SH-SY5Y (cell line): ENCODE measurements around the gene UCP2.

Source experiments
- GATA2 ChIP-seq: IDR thresholded peaks from 2 replicates; pipeline ENCODE4 v1.6.1; 2011; ENCODE audit warnings: mild to moderate bottlenecking, low read depth, low read length
- GATA3 ChIP-seq: IDR thresholded peaks from 2 replicates; pipeline ENCODE4 v1.6.1; 2011; ENCODE audit warnings: low read depth, mild to moderate bottlenecking, low read length, moderate library complexity

The UCP2 gene

DNA sequence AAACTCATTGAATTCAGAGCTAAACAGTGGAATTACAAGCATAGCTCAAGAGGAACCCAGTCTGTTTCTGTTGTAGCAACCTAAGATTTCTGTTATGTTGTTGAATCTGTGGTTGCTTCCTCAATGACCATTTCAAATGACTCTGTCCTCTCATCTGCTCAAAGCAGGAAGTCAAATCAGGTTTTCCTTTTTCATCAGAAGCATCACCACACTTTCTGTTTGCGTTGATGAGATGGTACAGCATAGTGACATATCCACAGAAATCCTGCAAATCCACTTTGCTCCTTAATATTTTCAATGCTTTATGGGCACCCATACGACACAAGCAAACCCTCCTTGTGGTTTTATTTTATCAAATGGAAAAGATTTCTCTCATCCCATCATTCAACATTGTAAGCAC is 12.6 kb upstream of the UCP2 start:
- TF ChIP-seq GATA2 (no peak), GATA3 (no peak)

DNA sequence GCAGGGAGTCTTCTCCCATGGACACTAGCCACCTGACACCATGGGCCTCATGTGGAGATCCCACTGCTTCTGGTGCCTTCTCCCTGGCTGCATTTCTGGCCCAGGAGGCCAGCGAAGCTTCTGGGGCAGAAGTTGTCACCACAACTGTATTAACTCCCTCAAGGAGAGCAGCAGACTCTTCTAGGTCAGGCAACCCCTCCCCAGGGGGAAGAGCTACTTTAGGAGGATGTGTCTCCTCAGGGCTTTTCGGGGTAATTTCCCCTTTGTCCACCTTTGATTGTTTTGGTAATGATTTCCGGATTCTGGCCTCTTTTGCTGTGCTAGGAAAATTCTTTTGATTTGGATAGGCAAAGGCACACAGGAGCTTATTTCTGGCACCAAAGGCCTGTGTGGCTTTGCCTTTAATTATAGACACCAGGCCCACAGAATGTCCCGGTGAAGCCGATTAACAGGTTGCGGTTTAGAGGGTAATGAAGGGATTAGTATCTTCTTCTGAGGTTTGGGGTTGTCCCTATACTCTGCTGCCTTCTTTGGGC is 8.9 kb upstream of the UCP2 start:
- no peak for TF ChIP-seq GATA3
- no peak for TF ChIP-seq GATA2

DNA sequence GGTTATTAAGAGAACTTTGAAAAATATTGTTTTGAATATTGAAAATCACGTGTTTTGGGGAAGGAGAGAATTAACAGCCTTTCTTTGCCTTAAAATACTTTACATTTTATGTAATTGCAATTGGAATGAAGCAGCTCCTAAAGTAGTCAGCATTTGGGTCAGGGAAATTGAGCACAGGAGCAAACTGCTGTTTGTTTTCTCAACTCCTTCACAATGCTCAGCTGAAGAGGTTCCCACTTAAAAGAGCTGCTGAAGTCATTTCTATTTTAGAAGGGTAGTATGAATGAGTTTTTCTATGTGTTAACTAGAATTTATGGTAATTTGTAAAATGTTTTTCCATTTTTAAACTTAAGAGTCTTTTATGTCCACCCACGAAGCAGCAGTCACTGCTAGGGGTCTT is 8.1 kb upstream of the UCP2 start:
- TF ChIP-seq GATA2: no peak
- TF ChIP-seq GATA3: no peak

DNA sequence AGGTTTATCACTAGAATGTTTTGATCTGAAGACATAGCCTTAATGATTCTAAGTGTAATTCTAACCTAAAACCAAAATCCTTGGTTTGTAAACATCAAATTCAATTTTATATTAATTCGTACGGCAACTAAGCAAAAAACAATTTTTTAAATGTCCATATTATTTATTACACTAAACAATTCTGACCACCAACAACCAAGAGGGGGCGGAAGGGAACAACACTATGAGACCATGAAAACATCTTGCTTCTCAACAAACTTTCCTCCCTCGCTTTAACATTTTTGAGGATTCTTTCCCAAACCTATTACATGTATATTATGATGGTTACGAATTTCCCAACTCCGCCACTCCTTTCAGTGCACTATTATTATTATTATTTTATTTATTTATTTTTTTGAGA is 6.5 kb upstream of the UCP2 start:
- no peak for TF ChIP-seq GATA2
- no peak for TF ChIP-seq GATA3

DNA sequence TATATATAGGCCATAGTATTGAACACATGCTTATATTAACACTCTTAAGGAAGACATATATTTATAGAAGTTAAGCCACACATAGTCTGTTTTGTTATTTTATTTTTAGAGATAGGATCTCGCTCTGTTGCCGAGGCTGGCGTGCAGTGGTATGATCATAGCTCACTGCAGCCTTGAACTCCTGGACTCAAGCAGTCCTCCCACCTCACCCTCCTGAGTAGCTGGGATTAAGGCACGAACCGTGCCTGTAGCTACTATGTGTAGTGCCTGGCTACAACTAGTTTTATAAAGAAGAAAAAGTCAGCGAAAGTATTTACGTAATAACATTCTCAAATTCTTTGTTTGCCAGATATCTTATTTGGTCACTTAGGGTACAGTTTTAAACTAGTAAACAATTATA is 5.6 kb upstream of the UCP2 start:
- TF ChIP-seq GATA3 (no peak), GATA2 (no peak)

DNA sequence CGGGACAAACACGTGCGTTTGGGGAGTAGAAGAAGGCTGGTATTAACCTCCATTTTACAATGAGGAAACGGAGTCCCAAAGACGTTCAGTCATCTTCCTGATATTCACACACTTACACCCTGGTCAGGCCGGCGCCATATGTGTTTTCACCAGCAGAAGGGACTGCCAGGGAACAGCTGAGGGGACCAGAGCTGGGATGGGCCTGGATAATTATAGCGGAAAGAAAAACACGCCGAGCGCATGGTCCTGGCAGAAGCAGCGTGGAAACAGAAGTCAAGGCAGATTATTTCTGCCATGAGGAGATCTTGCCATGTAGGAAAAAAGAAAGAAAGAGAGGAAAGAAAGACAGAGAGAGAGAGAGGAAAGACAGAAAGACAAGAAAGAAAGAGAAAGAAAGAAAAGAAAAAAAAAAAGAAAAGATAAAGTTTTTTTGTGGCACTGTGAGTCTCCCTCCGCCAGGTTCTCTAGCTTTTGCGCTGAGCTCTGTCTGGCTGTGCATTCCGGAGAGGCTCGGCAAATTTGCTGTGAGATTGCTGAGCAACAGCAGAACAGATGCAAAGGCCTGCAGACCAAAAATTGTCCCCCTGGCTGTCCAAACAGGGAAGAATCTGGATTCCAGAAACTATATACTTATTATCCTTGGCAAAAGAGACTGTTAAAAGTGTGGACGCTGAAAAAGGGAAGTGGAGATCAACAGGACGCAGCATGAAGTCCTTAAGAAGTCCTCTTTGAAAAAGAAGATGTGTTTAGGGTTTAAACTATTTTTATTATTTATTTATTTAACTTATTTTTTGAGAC is 1.3 kb upstream of the UCP2 start:
- TF ChIP-seq GATA2: no peak
- no peak for TF ChIP-seq GATA3

DNA sequence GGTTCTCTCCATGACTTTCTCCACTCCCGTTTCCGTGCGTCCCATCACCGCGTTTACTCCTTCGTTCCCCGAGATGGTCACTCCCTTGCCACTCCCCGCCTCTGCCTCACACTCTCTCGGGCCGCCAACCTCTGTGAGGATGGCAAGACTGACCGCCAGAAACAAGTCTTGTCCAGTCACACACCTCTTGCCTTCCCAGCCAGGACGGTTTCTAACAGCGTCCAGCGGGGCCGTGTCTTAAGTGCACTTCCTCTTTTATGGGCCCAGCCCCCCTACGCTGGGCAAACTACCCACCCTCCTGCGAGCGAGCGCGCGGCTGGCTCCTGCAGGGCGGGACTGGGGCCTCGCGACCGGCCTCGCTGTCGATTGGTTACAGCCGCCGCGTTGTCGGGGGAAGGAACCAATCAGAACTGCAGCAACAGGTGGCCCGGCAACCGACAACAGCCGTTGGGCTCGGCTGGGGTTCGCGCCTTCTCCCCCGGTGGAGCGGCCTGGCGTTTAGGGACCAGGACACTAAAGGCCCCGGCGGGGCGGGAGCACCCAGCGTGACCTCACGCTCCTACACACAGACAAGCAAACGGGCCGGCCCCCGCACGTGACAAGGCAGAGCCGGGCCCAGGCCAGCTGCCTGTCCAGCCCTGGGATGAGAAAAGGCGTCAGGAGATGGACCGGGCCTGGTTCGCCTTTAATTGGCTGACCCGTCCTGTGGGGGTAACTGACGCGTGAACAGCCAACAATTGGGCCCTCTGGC is 522 bp upstream of the UCP2 start:
- no peak for TF ChIP-seq GATA3
- no peak for TF ChIP-seq GATA2

DNA sequence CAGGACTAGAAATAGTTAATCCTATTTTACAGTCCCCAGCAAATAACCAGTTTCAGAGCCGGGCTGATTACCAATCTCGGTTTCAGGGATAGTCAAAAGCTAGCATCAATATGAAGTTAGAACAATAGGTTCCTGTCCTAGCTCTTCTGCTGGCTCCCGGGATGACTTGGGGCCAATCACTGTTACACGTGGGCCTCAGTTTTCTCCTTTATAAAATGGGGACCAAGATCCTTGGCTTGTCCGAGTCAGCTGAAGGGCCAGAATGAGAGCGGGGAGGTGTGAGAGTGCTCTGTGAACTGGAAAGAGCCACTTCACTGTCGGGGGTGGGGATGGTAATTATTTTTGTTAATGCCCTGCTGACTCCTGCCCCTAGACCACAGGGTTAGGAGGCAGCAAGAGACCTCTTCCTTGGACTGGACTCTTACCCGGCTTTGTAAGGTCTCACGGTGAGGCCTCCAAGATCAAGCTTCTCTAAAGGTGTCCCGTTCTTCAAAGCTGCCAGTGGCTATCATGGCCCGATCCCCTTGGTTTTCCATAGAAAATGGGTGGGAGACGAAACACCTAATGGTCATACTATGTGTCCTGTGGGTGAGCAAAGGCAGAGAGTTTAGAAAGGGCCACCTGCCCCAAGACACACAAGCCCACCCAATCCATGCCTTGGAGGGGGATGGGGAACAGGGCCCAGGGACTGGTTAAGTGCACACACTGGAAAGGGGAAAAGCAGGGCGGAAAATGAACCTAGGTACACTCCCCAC is 1.4 kb downstream of the UCP2 start:
- TF ChIP-seq GATA2 (no peak), GATA3 (no peak)

DNA sequence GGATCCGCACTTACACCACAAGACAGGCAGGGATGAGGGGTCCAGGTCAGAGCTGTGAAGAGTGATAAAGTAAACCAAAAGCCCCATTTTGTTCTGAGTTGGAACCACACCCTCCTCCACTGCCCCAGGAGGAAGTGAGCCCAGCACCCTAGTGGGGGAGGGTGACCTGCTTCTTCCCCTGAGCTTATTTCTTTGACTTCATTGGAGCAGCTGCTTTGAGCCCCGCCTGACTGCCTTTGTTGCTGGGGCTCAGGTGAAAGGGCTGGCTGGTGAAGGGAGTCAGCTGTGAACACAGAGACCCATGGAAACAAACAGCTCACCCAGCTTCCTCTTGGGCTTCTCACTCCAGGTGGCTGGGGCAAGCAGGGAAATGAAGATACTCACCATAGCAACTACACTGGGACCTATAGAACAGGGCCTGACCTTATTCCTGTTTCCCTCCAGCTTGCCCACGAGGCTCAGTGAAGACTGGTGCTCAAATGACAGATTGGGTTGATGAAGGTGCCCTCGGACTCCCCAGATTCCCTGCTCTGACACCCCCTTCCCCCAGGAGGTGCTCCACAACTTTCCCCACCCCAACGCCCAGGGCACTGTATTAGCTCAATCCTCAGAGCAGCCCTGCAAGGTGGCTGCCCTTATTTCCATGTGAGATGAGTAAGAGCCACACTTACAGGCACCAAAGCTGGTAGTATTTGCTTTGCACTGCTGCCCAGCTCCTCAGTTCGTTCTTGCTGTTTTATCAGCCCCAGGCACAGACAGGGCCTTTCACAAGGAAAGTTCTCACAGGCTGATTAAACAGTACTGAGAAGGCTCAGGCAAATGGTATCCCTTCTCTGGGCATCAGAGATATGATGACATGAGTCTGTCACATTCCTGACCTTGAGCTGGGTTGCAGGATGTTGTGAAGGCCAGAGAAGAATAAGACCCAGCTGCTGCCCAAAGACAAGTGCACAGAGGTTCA is 2.4 kb downstream of the UCP2 start:
- TF ChIP-seq GATA2 (no peak), GATA3 (no peak)

DNA sequence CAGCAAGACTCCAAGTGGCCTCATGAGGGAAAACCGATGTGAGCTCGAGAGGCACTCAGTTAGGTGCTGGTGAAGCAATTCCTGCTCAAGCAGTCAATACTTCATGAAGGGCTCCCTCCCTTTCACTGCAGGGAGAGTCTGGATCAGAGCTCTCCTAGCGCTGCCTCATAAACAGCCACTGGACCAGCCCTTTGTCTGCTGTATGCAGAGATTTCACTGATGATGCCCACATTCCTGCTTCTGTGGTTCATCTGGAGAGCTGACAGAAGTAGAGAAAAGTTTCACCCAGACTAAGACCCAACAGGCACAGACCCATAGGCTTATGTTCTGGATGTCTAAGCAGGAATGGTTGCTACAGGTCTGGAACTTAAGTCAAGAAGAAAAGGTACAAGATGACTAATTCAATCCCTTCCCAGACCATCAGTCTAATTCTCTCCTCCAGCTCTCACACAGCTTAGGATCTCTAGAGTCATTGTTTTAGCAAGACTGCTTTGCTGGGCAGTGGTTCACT is 4.0 kb downstream of the UCP2 start:
- TF ChIP-seq GATA3: no peak
- no peak for TF ChIP-seq GATA2

DNA sequence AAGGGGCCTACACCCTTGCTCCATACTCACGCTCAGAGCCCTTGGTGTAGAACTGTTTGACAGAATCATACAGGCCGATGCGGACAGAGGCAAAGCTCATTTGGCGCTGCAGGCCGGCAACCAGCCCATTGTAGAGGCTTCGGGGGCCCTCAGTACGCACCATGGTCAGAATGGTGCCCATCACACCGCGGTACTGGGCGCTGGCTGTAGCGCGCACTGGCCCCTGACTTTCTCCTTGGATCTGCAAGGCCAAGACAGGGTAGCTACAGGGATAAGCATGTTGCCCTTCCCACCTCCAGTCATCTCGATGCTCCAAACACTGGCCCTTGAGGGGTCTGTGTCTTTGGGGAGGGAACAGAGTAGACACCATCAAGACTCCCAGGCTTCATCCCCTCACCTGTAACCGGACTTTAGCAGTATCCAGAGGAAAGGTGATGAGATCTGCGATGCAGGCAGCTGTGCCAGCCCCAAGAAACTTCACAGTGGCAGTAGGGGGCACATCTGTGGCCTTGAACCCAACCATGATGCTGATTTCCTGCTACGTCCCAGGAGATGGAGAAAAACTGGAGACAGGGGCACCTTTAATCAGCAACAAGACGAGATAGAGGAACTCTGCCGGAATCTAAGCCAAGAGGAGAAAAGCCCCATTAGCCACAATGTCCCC is 4.7 kb downstream of the UCP2 start:
- TF ChIP-seq GATA3 (no peak), GATA2 (no peak)

DNA sequence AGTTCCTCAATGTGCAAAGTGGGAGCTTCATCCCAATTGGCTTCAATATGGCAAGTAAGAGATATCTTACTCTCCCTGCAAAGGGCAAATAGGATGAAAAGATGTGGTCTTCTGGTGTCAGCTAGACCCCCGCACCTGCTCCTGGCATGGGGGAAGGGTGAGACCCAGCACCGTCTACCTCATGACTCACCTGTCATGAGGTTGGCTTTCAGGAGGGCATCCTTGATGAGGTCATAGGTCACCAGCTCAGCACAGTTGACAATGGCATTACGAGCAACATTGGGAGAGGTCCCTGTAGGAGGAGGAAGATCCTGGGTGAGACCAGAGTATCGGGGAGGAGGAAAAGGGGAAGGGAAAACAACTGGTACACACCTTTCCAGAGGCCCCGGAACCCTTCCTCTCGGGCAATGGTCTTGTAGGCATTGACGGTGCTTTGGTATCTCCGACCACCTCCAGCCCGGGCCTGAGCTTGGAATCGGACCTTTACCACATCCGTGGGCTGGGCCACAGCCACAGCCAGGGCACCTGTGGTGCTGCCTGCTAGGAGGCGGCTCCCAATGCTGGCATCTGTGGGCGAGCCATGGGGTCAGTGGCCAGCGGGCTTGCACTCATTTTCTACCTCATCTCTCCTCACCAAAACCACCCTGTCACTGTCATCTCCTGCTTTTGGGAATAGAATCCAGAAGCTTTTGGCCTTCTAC is 6.0 kb downstream of the UCP2 start:
- TF ChIP-seq GATA2: no peak
- TF ChIP-seq GATA3: no peak

DNA sequence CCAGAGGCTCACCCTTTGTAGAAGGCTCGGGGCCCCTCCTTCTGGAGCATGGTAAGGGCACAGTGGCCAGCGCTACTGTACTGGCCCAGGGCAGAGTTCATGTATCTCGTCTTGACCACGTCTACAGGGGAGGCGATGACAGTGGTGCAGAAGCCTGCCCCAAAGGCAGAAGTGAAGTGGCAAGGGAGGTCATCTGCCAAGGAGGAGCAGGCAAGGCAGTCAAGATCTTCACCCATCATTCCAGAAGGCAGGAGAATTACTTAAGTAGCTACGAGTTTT is 7.2 kb downstream of the UCP2 start:
- TF ChIP-seq GATA2 (no peak), GATA3 (no peak)
